ENCODE results near the gene TMEM38B. TPM values are rescaled to one million over a fixed set of nuclear protein-coding genes. Genes with fewer than 3 reads are reported as not detected.

TMEM38B gene
- total and polyA plus RNA-seq, 2 donors (not counting 3 experiments of a cell fraction or from before 2014, with no cell fraction given), result 4.2 to 7.7 TPM

DNA sequence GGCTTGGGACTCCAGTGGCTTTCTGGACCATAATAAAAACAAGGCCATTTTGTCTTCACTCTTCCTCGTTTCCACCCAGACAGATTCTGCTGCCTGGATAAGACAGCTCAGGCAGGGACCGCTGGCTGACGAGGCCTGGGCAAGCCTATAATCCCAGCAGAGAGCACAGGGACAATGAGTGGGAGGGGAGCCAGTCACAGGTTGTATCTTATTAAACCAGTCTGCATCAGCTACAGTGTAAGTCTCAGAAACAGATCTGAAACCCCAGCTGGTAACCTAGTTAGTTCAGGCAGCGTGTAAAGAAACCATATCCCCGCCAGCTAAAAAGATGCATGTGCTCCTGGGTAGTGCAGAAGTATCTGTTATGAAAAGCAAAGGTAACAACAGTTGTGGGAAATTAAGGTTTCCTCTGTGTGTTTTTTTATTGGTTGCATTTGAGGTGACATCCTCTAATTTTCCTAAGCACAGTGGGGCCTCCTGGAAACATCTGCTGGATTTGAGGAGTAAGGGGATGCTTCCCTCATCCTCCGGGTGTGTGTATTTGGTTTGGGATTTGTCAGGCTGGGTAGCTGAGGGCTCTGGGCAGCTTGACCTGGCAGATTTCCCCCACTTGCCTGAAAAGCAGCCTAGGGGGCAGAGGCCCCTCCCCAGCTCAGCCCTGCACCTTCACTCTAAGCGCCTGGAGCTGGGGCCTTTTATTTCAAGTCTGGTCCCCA, 47.3 kb upstream of the TMEM38B start:
- H3K27me3 ChIP-seq (ENCODE audit: control insufficient read depth in 2 of 2, insufficient read depth in 2 of 2, low read length in 2 of 2), result no peaks in the 10 kb centered on the region
- H2AFZ ChIP-seq (ENCODE audit: low read depth, low read length), result no peak overlapping the region
- BruUV-seq (replicated peaks), result no TSS peak
- no peaks in the 10 kb centered on the region for H3K79me2 ChIP-seq (ENCODE audit: control insufficient read depth, insufficient read depth, low read length)
- intact Hi-C loops (cut with micrococcal nuclease) (no loop called here), dilution Hi-C loops (cut with MboI; ENCODE audit: extremely low pct_ligation_motif_present, low sequenced_read_pairs) (no loop called here)
- no peaks in the 10 kb centered on the region for H3K4me1 ChIP-seq (ENCODE audit: control insufficient read depth, extremely low read depth, insufficient read depth, low read length)
- CTCF ChIA-PET, result interaction anchor here (1.0 to 3.0 kb wide), 2 partner anchors 10 to 11 kb away, joined by 3 to 16 read pairs; no protein-coding TSS in a partner anchor
- no peak overlapping the region for H3K4me2 ChIP-seq (ENCODE audit: insufficient read depth, low read length)
- H3K27ac ChIP-seq (ENCODE audit: insufficient read depth, low read depth, low read length), result no peak overlapping the region
- H3K9me1 ChIP-seq (replicated peaks; ENCODE audit: control insufficient read depth, extremely low read depth, insufficient read depth, low read length), result no peaks in the 10 kb centered on the region
- H3K9me3 ChIP-seq (replicated peaks; ENCODE audit: control insufficient read depth, insufficient read depth, low read length), result no peaks in the 10 kb centered on the region
- no peak for DNase-seq (ENCODE audit: low read depth, low spot score)
- no peaks in the 10 kb centered on the region for H4K20me1 ChIP-seq (replicated peaks; ENCODE audit: control insufficient read depth, extremely low read depth, insufficient read depth, low read length)
- H3K36me3 ChIP-seq (ENCODE audit: control insufficient read depth in 2 of 2, extremely low read depth in 1 of 2, insufficient read depth in 2 of 2, low read length in 2 of 2), result no peaks in the 10 kb centered on the region
- H3K9ac ChIP-seq (replicated peaks; ENCODE audit: extremely low read depth, insufficient read depth, low read length), result no peak overlapping the region
- H3K4me3 ChIP-seq (replicated peaks in 1 of 3; ENCODE audit: insufficient read depth in 1 of 3, low read depth in 1 of 3, low read length in 3 of 3), result no peak overlapping the region
- TF ChIP-seq EZH2 (IDR thresholded peaks at IDR 0.05; ENCODE audit: borderline replicate concordance, low read depth, low read length, severe bottlenecking) (no peak), POLR2AphosphoS5 (IDR thresholded peaks at IDR 0.05; ENCODE audit: insufficient read depth, low read depth, low read length) (no peak), GATA2 (IDR thresholded peaks at IDR 0.05; ENCODE audit: insufficient read depth, insufficient read length, low read depth, low read length) (no peak), JUN (IDR thresholded peaks at IDR 0.05; ENCODE audit: borderline replicate concordance, insufficient read depth, insufficient read length, low read depth) (no peak), MYC (IDR thresholded peaks at IDR 0.05; ENCODE audit: low read depth, low read length) (no peak), FOS (IDR thresholded peaks at IDR 0.05; ENCODE audit: borderline replicate concordance, insufficient read depth, low read length) (no peak), POLR2A (IDR thresholded peaks at IDR 0.05; ENCODE audit: low read depth, low read length) (no peak)
- TF ChIP-seq, protein P1, sequence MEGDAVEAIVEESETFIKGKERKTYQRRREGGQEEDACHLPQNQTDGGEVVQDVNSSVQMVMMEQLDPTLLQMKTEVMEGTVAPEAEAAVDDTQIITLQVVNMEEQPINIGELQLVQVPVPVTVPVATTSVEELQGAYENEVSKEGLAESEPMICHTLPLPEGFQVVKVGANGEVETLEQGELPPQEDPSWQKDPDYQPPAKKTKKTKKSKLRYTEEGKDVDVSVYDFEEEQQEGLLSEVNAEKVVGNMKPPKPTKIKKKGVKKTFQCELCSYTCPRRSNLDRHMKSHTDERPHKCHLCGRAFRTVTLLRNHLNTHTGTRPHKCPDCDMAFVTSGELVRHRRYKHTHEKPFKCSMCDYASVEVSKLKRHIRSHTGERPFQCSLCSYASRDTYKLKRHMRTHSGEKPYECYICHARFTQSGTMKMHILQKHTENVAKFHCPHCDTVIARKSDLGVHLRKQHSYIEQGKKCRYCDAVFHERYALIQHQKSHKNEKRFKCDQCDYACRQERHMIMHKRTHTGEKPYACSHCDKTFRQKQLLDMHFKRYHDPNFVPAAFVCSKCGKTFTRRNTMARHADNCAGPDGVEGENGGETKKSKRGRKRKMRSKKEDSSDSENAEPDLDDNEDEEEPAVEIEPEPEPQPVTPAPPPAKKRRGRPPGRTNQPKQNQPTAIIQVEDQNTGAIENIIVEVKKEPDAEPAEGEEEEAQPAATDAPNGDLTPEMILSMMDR (IDR thresholded peaks at IDR 0.05; ENCODE audit: extremely low read depth in 1 of 2, insufficient read depth in 1 of 2, low read depth in 1 of 2, low read length in 2 of 2), result no peak
- TF ChIP-seq, protein P2, sequence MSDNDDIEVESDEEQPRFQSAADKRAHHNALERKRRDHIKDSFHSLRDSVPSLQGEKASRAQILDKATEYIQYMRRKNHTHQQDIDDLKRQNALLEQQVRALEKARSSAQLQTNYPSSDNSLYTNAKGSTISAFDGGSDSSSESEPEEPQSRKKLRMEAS (IDR thresholded peaks at IDR 0.05; ENCODE audit: insufficient read depth, insufficient read length), result no peak
- POLR2A ChIA-PET, result no interaction called here
- no peak for FAIRE-seq
